Ovary (tissue), 9 donors: ENCODE data around the gene GPC6. TPM values are rescaled to one million over a fixed set of nuclear protein-coding genes. Genes with fewer than 3 reads are reported as not detected.

Experiments used
- DNase-seq, 5 donors: peaks; one replicate each; pipeline ENCODE4 v3.0.0-alpha.2; 2019 to 2020
- H3K27ac ChIP-seq, 2 donors: fragments of 200-600 bp; one replicate each; pipeline versions ENCODE4 v1.5.1 to v1.8.0; 2019 to 2022
- H3K27me3 ChIP-seq: fragments of 200-600 bp; one replicate; pipeline ENCODE4 v1.8.0; 2022
- H3K36me3 ChIP-seq: fragments of 200-600 bp; sonication (generic); one replicate; pipeline ENCODE4 v1.5.1; 2019
- H3K4me1 ChIP-seq: one replicate; pipeline ENCODE4 v1.8.1; 2013; ENCODE audit warnings: mild to moderate bottlenecking, moderate library complexity; ENCODE audit not compliant: insufficient read depth
- H3K4me3 ChIP-seq: fragments of 200-600 bp; sonication (generic); one replicate; pipeline ENCODE4 v1.5.1; 2017
- H3K9me3 ChIP-seq, 2 donors: fragments of 200-600 bp in 1 of 2; sonication (generic) in 1 of 2; one replicate each; pipeline versions ENCODE4 v1.5.1 to v1.8.1; 2013 to 2019; ENCODE audit warnings: mild to moderate bottlenecking in 1 of 2, moderate library complexity in 1 of 2
- EP300 ChIP-seq: sonication (generic); formaldehyde crosslinking; IDR thresholded peaks from one replicate; pipeline ENCODE4 v1.6.1; 2017; ENCODE audit warnings: antibody characterized with exemption
- POLR2A ChIP-seq: fragments of 450-650 bp; IDR thresholded peaks from one replicate; pipeline ENCODE4 v1.6.1; 2017; ENCODE audit warnings: antibody characterized with exemption, mild to moderate bottlenecking, moderate library complexity
- WGBS, 3 donors: extraction: QIAGEN DNeasy Blood & Tissue Kit in 1 of 3; methylation state at CpG; one replicate each; pipeline versions ENCODE4 v1.1.5 to v1.1.7; 2013 to 2017; 5-methylcytosine and 5-hydroxymethylcytosine counted together
- intact Hi-C, 4 donors: fragments of 100-400 bp; cut with DNase I; formaldehyde crosslinking; loops; one replicate each; pipeline versions ENCODE4 v1.11.0 to v1.15.1; 2022 to 2023
- polyA plus RNA-seq, 2 donors: library from polyadenylated mRNA; stranded (reverse); fragments of 200-250 nt in 1 of 2; fragments of 350-450 nt in 1 of 2; fragmentation: Illumina TruSeq in 1 of 2; extraction: RNeasy Lipid Tissue Mini Kit (QIAGEN cat#74804) in 1 of 2; gene quantifications; one replicate each; pipeline ENCODE4 v1.2.3, GENCODE V29; 2013 to 2014
- total RNA-seq, 7 donors: library from RNA; depleted of rRNA in 2 of 7; stranded (reverse); fragments of >200 nt in 2 of 7; fragmentation: NEBNext Ultra II Directional in 3 of 7; extraction: Animal tissue kit (Norgen Biotek cat#: 25700) in 3 of 7; gene quantifications; one replicate each; pipeline versions ENCODE4 v1.1.0 to v1.2.4, GENCODE V29; 2016 to 2023
- TF ChIP-seq, protein P1 (sequence below), 3 donors: fragments of 450-650 bp in 2 of 3; fragments of 200-600 bp in 1 of 3; IDR thresholded peaks; one replicate each; pipeline versions ENCODE4 v1.5.1 to v1.8.0; 2016 to 2022; ENCODE audit warnings: antibody characterized with exemption in 3 of 3, mild to moderate bottlenecking in 1 of 3
- donor health status: DM: no; HTN: no; CAD: no; lungs with moderate emphysema.
- donor health status: DM: no; HTN: no; CAD: no.
- donor health status: Bipolar disorder and iron deficiency.
- donor health status: DM: yes; HTN: yes; CAD: no.
- donor health status: DM: no; HTN: no; CAD: no.
- donor health status: DM: yes; HTN: yes; CAD: no.

The GPC6 gene
- total and polyA plus RNA-seq, 9 donors, result 4.3 to 22.3 (median 17.9) TPM

GRCh38 chr13:94331281-94331680 is 1104.7 kb downstream of the GPC6 start:
- Histone ChIP-seq H3K9me3 (no peaks in the 10 kb centered on the region), H3K4me1 (peaks cover 12% of the 10 kb centered on the region), H3K27ac (no peak overlapping the region), H3K4me3 (no peak overlapping the region), H3K36me3 (no peaks in the 10 kb centered on the region), H3K27me3 (no peaks in the 10 kb centered on the region)
- WGBS, 3 donors, result 77 to 99% (median 98%) methylated on average over 3 of the region's 3 CpGs
- no peak for TF ChIP-seq POLR2A
- no peak for TF ChIP-seq EP300
- TF ChIP-seq, protein P1, sequence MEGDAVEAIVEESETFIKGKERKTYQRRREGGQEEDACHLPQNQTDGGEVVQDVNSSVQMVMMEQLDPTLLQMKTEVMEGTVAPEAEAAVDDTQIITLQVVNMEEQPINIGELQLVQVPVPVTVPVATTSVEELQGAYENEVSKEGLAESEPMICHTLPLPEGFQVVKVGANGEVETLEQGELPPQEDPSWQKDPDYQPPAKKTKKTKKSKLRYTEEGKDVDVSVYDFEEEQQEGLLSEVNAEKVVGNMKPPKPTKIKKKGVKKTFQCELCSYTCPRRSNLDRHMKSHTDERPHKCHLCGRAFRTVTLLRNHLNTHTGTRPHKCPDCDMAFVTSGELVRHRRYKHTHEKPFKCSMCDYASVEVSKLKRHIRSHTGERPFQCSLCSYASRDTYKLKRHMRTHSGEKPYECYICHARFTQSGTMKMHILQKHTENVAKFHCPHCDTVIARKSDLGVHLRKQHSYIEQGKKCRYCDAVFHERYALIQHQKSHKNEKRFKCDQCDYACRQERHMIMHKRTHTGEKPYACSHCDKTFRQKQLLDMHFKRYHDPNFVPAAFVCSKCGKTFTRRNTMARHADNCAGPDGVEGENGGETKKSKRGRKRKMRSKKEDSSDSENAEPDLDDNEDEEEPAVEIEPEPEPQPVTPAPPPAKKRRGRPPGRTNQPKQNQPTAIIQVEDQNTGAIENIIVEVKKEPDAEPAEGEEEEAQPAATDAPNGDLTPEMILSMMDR (IDR thresholded peaks at IDR 0.05), result no peak
- no peak for DNase-seq
- intact Hi-C loops, result no loop called here

- no peak for DNase-seq
- peak overlapping the region in 1 of 2 donors; percentile 6 for H3K27ac ChIP-seq
- 30 to 50% (median 42%) methylated on average over 10 of the region's 10 CpGs for WGBS, 3 donors
Observed at GRCh38 chr13:94332359-94333096, 1105.9 kb downstream of the GPC6 start.

GRCh38 chr13:94333131-94333820 is 1106.7 kb downstream of the GPC6 start:
- 78 to 79% (median 78%) methylated on average over 4 of the region's 4 CpGs for WGBS, 3 donors

More at GRCh38 chr13:94332359-94333096, 1105.9 kb downstream of the GPC6 start:
- Histone ChIP-seq H3K9me3 (no peaks in the 10 kb centered on the region), H3K4me3 (no peak overlapping the region), H3K4me1 (peaks cover 6% of the 10 kb centered on the region), H3K36me3 (no peaks in the 10 kb centered on the region), H3K27me3 (no peaks in the 10 kb centered on the region)
- intact Hi-C loops, result no loop called here
- no peak for TF ChIP-seq POLR2A
- no peak for TF ChIP-seq EP300
- TF ChIP-seq, protein P1 (IDR thresholded peaks at IDR 0.05), result no peak

DNA sequence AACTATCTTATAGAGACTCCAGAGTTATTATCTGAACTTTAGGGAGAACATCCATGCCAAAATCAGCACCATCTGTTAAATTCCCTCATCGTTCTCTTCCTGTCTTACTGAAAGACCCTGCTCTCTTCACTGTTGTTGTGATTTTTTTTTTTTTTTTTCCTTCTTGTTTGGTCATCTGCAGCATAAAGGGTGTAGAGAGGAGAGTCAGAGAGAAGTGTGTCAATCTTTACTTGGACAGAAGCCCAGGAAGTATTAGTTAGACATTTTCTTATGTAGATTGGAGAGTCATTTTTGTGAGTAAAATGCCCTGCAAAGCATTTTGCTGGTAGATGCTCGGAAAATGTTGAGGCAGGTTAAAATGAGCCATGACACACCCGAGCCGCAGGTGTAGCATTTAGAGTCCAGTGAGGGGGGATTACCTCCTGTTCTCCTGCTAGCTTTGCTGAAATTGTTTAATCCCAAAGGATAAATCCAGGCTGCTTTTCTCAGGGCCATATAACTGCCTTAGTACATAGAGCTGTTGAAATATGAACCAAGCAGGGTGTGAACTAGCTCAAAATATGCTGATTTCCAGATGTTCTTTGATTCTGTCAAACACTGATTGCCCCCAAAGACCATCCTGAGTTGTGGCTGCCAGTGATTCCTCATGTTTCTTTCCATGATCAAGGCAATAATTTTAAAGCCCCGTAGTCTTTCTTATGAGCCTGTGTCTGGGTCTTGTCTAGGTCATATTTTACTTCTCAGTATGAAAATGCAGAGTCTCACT is 1109.3 kb downstream of the GPC6 start:
- no peak overlapping the region for H3K27ac ChIP-seq
- no peaks in the 10 kb centered on the region for H3K9me3 ChIP-seq
- no peaks in the 10 kb centered on the region for H3K4me1 ChIP-seq
- intact Hi-C loops, result no loop called here
- H3K27me3 ChIP-seq, result no peaks in the 10 kb centered on the region
- WGBS, 3 donors, result 86 to 88% (median 86%) methylated on average over 5 of the region's 5 CpGs
- no peak overlapping the region for H3K4me3 ChIP-seq
- no peak for TF ChIP-seq EP300
- TF ChIP-seq, protein P1 (IDR thresholded peaks at IDR 0.05), result no peak
- no peak for DNase-seq
- no peaks in the 10 kb centered on the region for H3K36me3 ChIP-seq

More at GRCh38 chr13:94333131-94333820, 1106.7 kb downstream of the GPC6 start:
- Histone ChIP-seq H3K4me3 (no peak overlapping the region), H3K36me3 (no peaks in the 10 kb centered on the region), H3K27me3 (no peaks in the 10 kb centered on the region), H3K27ac (peak overlapping the region in 1 of 2 donors; percentile 6), H3K9me3 (no peaks in the 10 kb centered on the region), H3K4me1 (peaks cover 6% of the 10 kb centered on the region)
- intact Hi-C loops, result no loop called here
- TF ChIP-seq, protein P1 (IDR thresholded peaks at IDR 0.05), result no peak
- TF ChIP-seq EP300 (no peak), POLR2A (no peak)
- no peak for DNase-seq
